Calu3 (cell line): Measurements from ENCODE around the gene ADGRV1. TPM values are rescaled to one million over a fixed set of nuclear protein-coding genes. Genes with fewer than 3 reads are reported as not detected.

ENCODE experiments used
- BruUV-seq: library from RNA; stranded (reverse); fragments of 400-500 nt; replicated peaks from 2 replicates; lab custom pipeline; 2021; lab: Mats Ljungman, UMichigan
- CTCF ChIA-PET: fragments of 300-600 bp; sonication (Branson Sonifier 250); formaldehyde crosslinking; loops from one replicate; lab custom pipeline; 2022; ENCODE audit warnings: antibody characterized with exemption; lab: Charles Lee
- DNase-seq: peaks from one replicate; pipeline ENCODE4 v3.0.0; 2022
- H3K27ac Mint-ChIP-seq: one replicate; pipeline ENCODE4 v1.8.0; 2022; ENCODE audit warnings: mixed read lengths; ENCODE audit not compliant: unreplicated experiment
- H3K27me3 Mint-ChIP-seq: one replicate; pipeline ENCODE4 v1.8.0; 2022; ENCODE audit warnings: mixed read lengths; ENCODE audit not compliant: unreplicated experiment
- H3K36me3 Mint-ChIP-seq: one replicate; pipeline ENCODE4 v1.8.0; 2022; ENCODE audit warnings: mild to moderate bottlenecking, moderate library complexity, mixed read lengths; ENCODE audit not compliant: insufficient read depth, unreplicated experiment
- H3K4me1 Mint-ChIP-seq: one replicate; pipeline ENCODE4 v1.8.0; 2022; ENCODE audit warnings: mild to moderate bottlenecking, low read depth, mixed read lengths; ENCODE audit not compliant: unreplicated experiment
- H3K4me3 Mint-ChIP-seq: one replicate; pipeline ENCODE4 v1.8.0; 2022; ENCODE audit warnings: mild to moderate bottlenecking, low read depth, moderate library complexity, mixed read lengths; ENCODE audit not compliant: unreplicated experiment
- H3K9me3 Mint-ChIP-seq: one replicate; pipeline ENCODE4 v1.8.0; 2022; ENCODE audit warnings: low read depth, mixed read lengths; ENCODE audit not compliant: unreplicated experiment
- CTCF ChIP-seq: fragments of 200-600 bp; IDR thresholded peaks from one replicate; pipeline ENCODE4 v1.8.0; 2022; ENCODE audit warnings: antibody characterized with exemption; ENCODE audit not compliant: unreplicated experiment
- intact Hi-C: fragments of 100-400 bp; cut with micrococcal nuclease; formaldehyde crosslinking; loops from one replicate; pipeline ENCODE4 v1.10.0; 2022; ENCODE audit not compliant: unreplicated experiment
- total RNA-seq: library from RNA; stranded (reverse); gene quantifications from 2 replicates; pipeline ENCODE4 v1.2.3, GENCODE V29; 2022

Gene ADGRV1
- total RNA-seq, 1 experiment from 2014 or later, result 1.8 TPM

DNA sequence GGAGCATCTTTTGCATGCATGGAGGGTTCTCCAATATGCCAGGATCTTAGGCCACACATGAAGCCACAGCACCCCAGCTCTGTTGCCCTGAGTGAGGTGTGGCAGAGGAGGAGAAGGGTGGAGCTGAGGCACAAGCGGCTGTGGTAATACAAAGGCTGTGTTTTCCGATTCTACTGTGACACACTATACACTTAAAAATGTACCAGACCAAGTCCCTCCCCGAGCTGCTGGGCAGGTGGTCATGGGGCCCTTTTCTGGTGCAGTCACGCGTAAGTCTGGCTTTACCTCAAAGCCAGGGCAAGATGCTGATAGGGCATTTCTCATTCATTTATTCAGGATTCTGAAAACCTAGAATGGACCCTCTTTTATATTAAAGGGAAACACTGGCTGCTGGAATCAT lies 3.7 kb downstream of the ADGRV1 start:
- Mint-ChIP-seq H3K27me3 (peaks cover 64% of the 10 kb centered on the region), H3K4me3 (no peak overlapping the region), H3K9me3 (no peaks in the 10 kb centered on the region), H3K27ac (no peak overlapping the region), H3K4me1 (peaks cover 19% of the 10 kb centered on the region), H3K36me3 (peaks cover 13% of the 10 kb centered on the region)
- no peak for DNase-seq
- no peak for TF ChIP-seq CTCF
- BruUV-seq, result no TSS peak
- intact Hi-C loops, result no loop called here
- CTCF ChIA-PET, result interaction anchor here (0.6 kb wide), 1 partner anchor 1737 kb away, joined by 3 read pairs; no protein-coding TSS in a partner anchor

GRCh38 chr5:90563108-90563507 lies 4.5 kb downstream of the ADGRV1 start:
- intact Hi-C loops, result no loop called here
- Mint-ChIP-seq H3K27me3 (peaks cover 63% of the 10 kb centered on the region), H3K4me3 (no peak overlapping the region), H3K4me1 (peaks cover 13% of the 10 kb centered on the region), H3K9me3 (no peaks in the 10 kb centered on the region), H3K36me3 (peaks cover 11% of the 10 kb centered on the region), H3K27ac (no peak overlapping the region)
- BruUV-seq, result no TSS peak
- no peak for DNase-seq
- TF ChIP-seq CTCF, result no peak
- CTCF ChIA-PET, result no interaction called here

GRCh38 chr5:90565491-90565890 lies 6.9 kb downstream of the ADGRV1 start:
- intact Hi-C loops, result no loop called here
- no peak for TF ChIP-seq CTCF
- H3K4me1 Mint-ChIP-seq, result no peaks in the 10 kb centered on the region
- no peak for DNase-seq
- H3K27me3 Mint-ChIP-seq, result peaks cover 62% of the 10 kb centered on the region
- CTCF ChIA-PET, result no interaction called here
- no TSS peak for BruUV-seq
- no peaks in the 10 kb centered on the region for H3K36me3 Mint-ChIP-seq
- no peak overlapping the region for H3K4me3 Mint-ChIP-seq
- H3K9me3 Mint-ChIP-seq, result no peaks in the 10 kb centered on the region
- no peak overlapping the region for H3K27ac Mint-ChIP-seq

- TF ChIP-seq CTCF, result no peak
- DNase-seq, result no peak
- Mint-ChIP-seq H3K9me3 (no peaks in the 10 kb centered on the region), H3K4me3 (no peak overlapping the region), H3K4me1 (no peaks in the 10 kb centered on the region), H3K27ac (no peak overlapping the region), H3K27me3 (peaks cover 66% of the 10 kb centered on the region), H3K36me3 (no peaks in the 10 kb centered on the region)
- CTCF ChIA-PET, result no interaction called here
- intact Hi-C loops, result no loop called here
- no TSS peak for BruUV-seq
Measured at GRCh38 chr5:90569084-90569483, 10.5 kb downstream of the ADGRV1 start.
